Epithelial cell of esophagus (primary cell): ENCODE data around the gene KCTD12.
A peak's percentile ranks its signal among the peaks of the same experiment; 100 is the strongest.
"Not testable (repeated sequence)": the region's sequence is repeated elsewhere in the genome, so short reads cannot be mapped to it uniquely, and the experiment has no call there.

Experiments used
- DNase-seq: peaks from one replicate; pipeline ENCODE4 v3.0.0; 2010; ENCODE audit warnings: low read depth
- H3K4me3 ChIP-seq: 2 replicates; pipeline ENCODE4 v1.5.1; 2011; ENCODE audit warnings: mild to moderate bottlenecking, low read length, control low read depth
- TF ChIP-seq, protein P1 (sequence below): IDR thresholded peaks from 2 replicates; pipeline ENCODE4 v1.5.1; 2011; ENCODE audit warnings: low read depth, mild to moderate bottlenecking, low read length, control low read depth, inconsistent platforms; ENCODE audit not compliant: insufficient read depth; ENCODE audit errors: missing control alignments

The KCTD12 gene

DNA sequence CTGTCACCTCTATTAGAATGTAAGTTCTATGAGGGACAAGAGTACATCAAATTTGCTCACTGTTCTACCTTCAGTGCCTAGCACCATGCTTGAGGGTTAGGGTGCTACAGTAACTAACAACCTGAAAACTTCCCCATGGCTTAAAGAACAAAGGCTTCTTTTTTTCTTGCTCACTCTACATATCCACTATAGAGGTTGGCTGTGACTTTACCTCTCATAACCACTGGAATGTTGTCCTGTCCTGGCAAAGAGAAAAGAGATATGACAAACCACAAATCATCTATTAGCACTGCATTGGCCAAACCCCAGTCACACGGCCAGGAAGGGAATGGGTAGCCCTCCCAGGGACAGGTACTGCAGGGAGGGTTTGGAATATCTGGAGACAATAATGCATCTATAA, 38.9 kb upstream of the KCTD12 start:
- TF ChIP-seq, protein P1, sequence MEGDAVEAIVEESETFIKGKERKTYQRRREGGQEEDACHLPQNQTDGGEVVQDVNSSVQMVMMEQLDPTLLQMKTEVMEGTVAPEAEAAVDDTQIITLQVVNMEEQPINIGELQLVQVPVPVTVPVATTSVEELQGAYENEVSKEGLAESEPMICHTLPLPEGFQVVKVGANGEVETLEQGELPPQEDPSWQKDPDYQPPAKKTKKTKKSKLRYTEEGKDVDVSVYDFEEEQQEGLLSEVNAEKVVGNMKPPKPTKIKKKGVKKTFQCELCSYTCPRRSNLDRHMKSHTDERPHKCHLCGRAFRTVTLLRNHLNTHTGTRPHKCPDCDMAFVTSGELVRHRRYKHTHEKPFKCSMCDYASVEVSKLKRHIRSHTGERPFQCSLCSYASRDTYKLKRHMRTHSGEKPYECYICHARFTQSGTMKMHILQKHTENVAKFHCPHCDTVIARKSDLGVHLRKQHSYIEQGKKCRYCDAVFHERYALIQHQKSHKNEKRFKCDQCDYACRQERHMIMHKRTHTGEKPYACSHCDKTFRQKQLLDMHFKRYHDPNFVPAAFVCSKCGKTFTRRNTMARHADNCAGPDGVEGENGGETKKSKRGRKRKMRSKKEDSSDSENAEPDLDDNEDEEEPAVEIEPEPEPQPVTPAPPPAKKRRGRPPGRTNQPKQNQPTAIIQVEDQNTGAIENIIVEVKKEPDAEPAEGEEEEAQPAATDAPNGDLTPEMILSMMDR: no peak
- H3K4me3 ChIP-seq: no peak overlapping the region
- DNase-seq: peak; percentile 21

DNA sequence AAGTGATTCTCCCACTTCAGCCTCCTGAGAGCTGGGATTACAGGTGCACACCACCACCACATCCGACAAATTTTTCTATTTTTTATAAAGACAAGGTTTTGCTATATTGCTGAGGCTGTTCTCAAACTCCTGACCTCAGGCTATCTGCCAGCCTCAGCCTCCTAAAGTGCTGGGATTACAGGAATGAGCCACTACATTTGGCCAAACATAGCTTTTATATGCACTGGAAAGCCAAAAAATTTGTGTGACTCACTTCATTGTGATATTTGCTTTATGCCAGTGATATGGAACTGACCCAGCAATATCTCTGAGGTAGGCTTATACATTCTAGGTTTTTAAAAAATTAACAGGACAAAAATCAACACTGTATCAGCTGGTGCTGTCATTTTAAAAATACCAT, 35.3 kb upstream of the KCTD12 start:
- H3K4me3 ChIP-seq: no peak overlapping the region
- TF ChIP-seq, protein P1: no peak
- DNase-seq: no peak

DNA sequence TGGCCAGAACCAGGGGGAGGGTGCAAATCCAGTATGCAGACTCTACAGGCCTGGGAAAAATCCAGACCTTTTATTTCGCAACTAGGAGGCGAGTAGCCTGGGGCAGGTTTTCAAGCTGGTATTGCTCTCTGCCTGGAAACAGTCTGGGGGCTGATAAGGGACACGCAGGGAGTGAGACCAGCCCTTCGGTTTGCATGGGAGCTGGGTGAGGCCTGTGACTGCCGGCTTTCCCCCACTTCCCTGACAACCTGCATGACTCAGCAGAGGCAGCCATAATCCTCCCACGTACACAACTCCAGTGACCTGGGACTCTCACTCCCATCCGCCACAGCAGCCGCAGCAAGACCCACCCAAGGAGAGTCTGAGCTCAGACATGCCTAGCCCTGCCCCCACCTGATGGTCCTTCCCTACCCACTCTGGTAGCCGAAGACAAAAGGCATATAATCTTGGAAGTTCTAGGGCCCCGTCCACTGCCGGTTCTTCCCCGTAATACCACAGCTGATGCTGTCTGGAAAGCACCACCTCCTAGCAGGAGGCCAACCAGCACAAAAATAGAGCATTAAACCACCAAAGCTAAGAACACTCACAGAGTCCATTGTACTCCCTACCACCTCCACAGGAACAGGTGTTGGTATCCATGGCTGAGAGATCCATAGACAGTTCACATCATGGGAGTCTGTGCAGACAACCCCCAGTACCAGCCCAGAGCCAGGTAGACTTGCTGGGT, 31.7 kb upstream of the KCTD12 start:
- peak; percentile 77 for DNase-seq
- H3K4me3 ChIP-seq: not testable (repeated sequence)

DNA sequence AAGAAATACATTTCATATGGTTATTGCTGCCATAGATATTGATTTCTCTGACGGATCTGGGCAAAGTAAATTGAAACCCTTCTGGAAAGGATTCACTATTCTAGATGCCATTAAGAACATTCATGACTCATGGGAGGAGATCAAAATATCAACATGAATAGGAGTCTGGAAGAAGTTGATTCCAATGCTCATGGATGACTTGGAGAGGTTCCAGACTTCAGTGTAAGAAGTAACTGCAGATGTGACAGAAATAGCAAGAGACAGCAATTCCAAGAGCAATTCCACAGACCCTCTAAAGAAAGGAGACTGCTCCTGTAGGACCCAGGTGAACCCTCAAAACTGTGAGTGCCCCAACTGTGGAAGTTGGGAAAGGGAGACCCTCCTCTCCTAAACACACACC, 30.9 kb upstream of the KCTD12 start:
- TF ChIP-seq, protein P1: no peak
- peak; percentile 20 for DNase-seq
- H3K4me3 ChIP-seq: no peak overlapping the region

DNA sequence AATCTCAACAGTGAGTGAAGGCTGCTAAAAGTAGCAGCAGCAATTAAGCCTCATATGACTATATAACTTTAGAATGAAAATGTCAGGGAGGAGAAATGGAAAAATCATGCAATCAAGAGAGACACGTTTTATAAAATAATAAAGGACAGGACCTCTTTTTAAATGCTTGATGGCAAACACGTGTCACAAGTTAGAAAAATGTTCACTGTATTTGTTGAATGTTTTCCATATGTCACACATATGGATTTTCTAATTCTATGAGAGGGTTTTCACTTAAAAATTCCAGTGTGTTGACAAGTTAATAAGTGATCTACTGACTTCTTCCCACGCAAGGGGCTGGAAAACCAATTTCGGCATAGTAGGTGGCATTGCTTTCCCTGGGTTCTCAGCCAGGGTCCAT, 27.7 kb upstream of the KCTD12 start:
- TF ChIP-seq, protein P1: no peak
- no peak overlapping the region for H3K4me3 ChIP-seq
- no peak for DNase-seq

DNA sequence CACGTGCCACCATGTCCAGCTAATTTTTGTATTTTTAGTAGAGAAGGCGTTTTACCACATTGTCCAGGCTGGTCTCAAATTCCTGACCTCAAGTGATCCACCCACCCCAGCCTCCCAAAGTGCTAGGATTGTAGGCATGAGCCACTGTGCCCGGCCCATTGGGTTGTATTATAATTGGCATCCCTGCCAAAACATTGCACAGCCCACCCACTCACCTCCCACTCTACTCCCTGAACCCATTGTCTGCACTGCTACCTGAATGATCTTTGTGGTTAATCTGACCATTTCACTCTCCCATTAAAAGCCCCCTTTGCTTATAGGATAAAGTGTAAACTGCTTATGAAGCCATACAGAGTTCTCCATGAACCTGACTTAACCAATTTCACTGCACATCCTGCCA, 26.3 kb upstream of the KCTD12 start:
- no peak for DNase-seq
- H3K4me3 ChIP-seq: no peak overlapping the region
- TF ChIP-seq, protein P1: no peak

DNA sequence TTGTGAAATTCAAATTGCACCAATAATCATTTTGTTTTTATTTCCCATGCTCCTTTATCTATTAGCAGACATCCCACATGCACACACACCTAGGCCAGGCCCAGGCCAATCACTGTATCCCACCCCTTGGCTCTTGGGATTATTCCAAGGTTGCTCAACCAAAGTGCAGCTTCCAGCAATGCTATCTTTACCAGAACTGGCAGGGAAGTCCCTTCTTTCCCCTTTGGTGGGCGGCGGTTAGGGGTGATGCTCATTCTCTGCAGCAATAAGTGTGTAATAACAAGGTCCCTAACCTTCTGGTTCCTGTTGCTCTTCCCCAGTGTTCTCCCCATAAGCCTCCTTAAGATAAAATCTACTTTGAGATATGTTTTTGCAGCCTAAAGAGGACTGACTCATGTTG, 18.3 kb upstream of the KCTD12 start:
- TF ChIP-seq, protein P1: no peak
- H3K4me3 ChIP-seq: no peak overlapping the region
- no peak for DNase-seq
